ENCODE data around the gene ANGPT4.
A peak's percentile ranks its signal among the peaks of the same experiment; 100 is the strongest.
"Not testable (repeated sequence)": the region's sequence is repeated elsewhere in the genome, so short reads cannot be mapped to it uniquely, and the experiment has no call there.

The ANGPT4 gene

GRCh38 chr20:845226-845868 is 70.8 kb downstream of the ANGPT4 start:
- no peak for DNase-seq

GRCh38 chr20:844473-845225 is 71.5 kb downstream of the ANGPT4 start:
- peak in 47 of 51 donors; percentile 10 to 88 (median 67) for DNase-seq

GRCh38 chr20:843912-844311 is 72.2 kb downstream of the ANGPT4 start:
- no peak for DNase-seq

GRCh38 chr20:842547-842940 is 73.6 kb downstream of the ANGPT4 start:
- no peak for DNase-seq

GRCh38 chr20:841568-842546 is 74.3 kb downstream of the ANGPT4 start:
- no peak for DNase-seq

- DNase-seq, result no peak
Measured at GRCh38 chr20:840858-841567, 75.1 kb downstream of the ANGPT4 start.

- DNase-seq, result no peak
Measured at GRCh38 chr20:840503-840857, 75.7 kb downstream of the ANGPT4 start.

GRCh38 chr20:839626-840025 is 76.5 kb downstream of the ANGPT4 start:
- no peak for DNase-seq

- DNase-seq, result no peak
Measured at GRCh38 chr20:839015-839414, 77.1 kb downstream of the ANGPT4 start.

- DNase-seq, result no peak
Measured at GRCh38 chr20:836190-836589, 79.9 kb downstream of the ANGPT4 start.

GRCh38 chr20:835608-836045 is 80.5 kb downstream of the ANGPT4 start:
- peak in 1 of 51 donors; percentile 15 for DNase-seq

GRCh38 chr20:834151-834746 is 81.9 kb downstream of the ANGPT4 start:
- peak in 2 of 51 donors; percentile 27 to 48 for DNase-seq

- peak; percentile 17 to 94 (median 84) for DNase-seq
Measured at GRCh38 chr20:833450-834150, 82.5 kb downstream of the ANGPT4 start, which contains the start of gene FAM110A. Gene FAM110A (plus strand): TSS chr20:833715. CDS start chr20:844805, 11,090 bp downstream.

- DNase-seq, result no peak
Measured at GRCh38 chr20:833121-833449, 83.0 kb downstream of the ANGPT4 start.

- DNase-seq, result no peak
Measured at GRCh38 chr20:831956-832355, 84.2 kb downstream of the ANGPT4 start.

- no peak for DNase-seq
Measured at GRCh38 chr20:831251-831650, 84.9 kb downstream of the ANGPT4 start.

- DNase-seq, result no peak
Measured at GRCh38 chr20:830011-830521, 86.1 kb downstream of the ANGPT4 start.

GRCh38 chr20:829551-829950 is 86.6 kb downstream of the ANGPT4 start:
- no peak for DNase-seq

- no peak for DNase-seq
Measured at GRCh38 chr20:828987-829386, 87.1 kb downstream of the ANGPT4 start.

GRCh38 chr20:827981-828380 is 88.2 kb downstream of the ANGPT4 start:
- DNase-seq, result not testable (repeated sequence)
